ENCODE data around the gene KCNQ1. TPM values are rescaled to one million over a fixed set of nuclear protein-coding genes. Genes with fewer than 3 reads are reported as not detected.

The KCNQ1 gene
- polyA plus RNA-seq, 1 donor (not counting 4 experiments of a cell fraction or from before 2014, with no cell fraction given), result not detected

- Histone ChIP-seq H3K4me1 (ENCODE audit: control insufficient read depth, extremely low read depth, insufficient read depth, low read length) (no peaks in the 10 kb centered on the region), H3K9me1 (ENCODE audit: control insufficient read depth, extremely low read depth, insufficient read depth, low read length) (no peaks in the 10 kb centered on the region), H3K9ac (ENCODE audit: control insufficient read depth, extremely low read depth, insufficient read depth, low read length) (no peak overlapping the region), H3K9me3 (ENCODE audit: control insufficient read depth, low read depth, low read length) (peaks cover 2% of the 10 kb centered on the region), H3K27me3 (ENCODE audit: control insufficient read depth, extremely low read depth, insufficient read depth, low read length) (peaks cover 22% of the 10 kb centered on the region), H3K4me3 (ENCODE audit: control insufficient read depth in 2 of 3, extremely low read depth in 1 of 3, insufficient read depth in 2 of 3, low read depth in 1 of 3, low read length in 3 of 3) (no peak overlapping the region), H3K4me2 (ENCODE audit: control insufficient read depth, extremely low read depth, insufficient read depth, low read depth, low read length) (no peak overlapping the region), H3K27ac (ENCODE audit: control insufficient read depth, insufficient read depth, low read length) (no peak overlapping the region), H2AFZ (ENCODE audit: control insufficient read depth, low read length) (no peak overlapping the region), H4K20me1 (ENCODE audit: control insufficient read depth, extremely low read depth, insufficient read depth, low read length) (no peaks in the 10 kb centered on the region), H3K36me3 (ENCODE audit: control insufficient read depth in 2 of 2, extremely low read depth in 1 of 2, insufficient read depth in 2 of 2, low read length in 2 of 2) (no peaks in the 10 kb centered on the region), H3K79me2 (ENCODE audit: control insufficient read depth, insufficient read depth, low read length) (no peaks in the 10 kb centered on the region)
- FAIRE-seq, result no peak
- no peak for TF ChIP-seq CTCF (optimal IDR thresholded peaks at IDR 0.05 in 1 of 3, IDR thresholded peaks at IDR 0.05 in 1 of 3, conservative IDR thresholded peaks at IDR 0.05 in 1 of 3; ENCODE audit: extremely low read depth in 1 of 3, insufficient read depth in 2 of 3, low read length in 3 of 3)
- TF ChIP-seq EZH2 (IDR thresholded peaks at IDR 0.05; ENCODE audit: low read length), result no peak
- DNase-seq (ENCODE audit: low read depth, low spot score), result no peak
- dilution Hi-C loops (cut with MboI; ENCODE audit: extremely low pct_ligation_motif_present, low sequenced_read_pairs), result no loop called here
These were observed 389.1 kb downstream of the KCNQ1 start for GRCh38 chr11:2833716-2834502.

- H3K27me3 ChIP-seq (ENCODE audit: control insufficient read depth, extremely low read depth, insufficient read depth, low read length), result peaks cover 22% of the 10 kb centered on the region
- H4K20me1 ChIP-seq (ENCODE audit: control insufficient read depth, extremely low read depth, insufficient read depth, low read length), result no peaks in the 10 kb centered on the region
- dilution Hi-C loops (cut with MboI; ENCODE audit: extremely low pct_ligation_motif_present, low sequenced_read_pairs), result no loop called here
- H3K9me1 ChIP-seq (ENCODE audit: control insufficient read depth, extremely low read depth, insufficient read depth, low read length), result no peaks in the 10 kb centered on the region
- DNase-seq (ENCODE audit: low read depth, low spot score) (no peak), FAIRE-seq (no peak)
- no peaks in the 10 kb centered on the region for H3K4me1 ChIP-seq (ENCODE audit: control insufficient read depth, extremely low read depth, insufficient read depth, low read length)
- H3K4me3 ChIP-seq (ENCODE audit: control insufficient read depth in 2 of 3, extremely low read depth in 1 of 3, insufficient read depth in 2 of 3, low read depth in 1 of 3, low read length in 3 of 3), result no peak overlapping the region
- no peaks in the 10 kb centered on the region for H3K9me3 ChIP-seq (ENCODE audit: control insufficient read depth, low read depth, low read length)
- no peak overlapping the region for H3K27ac ChIP-seq (ENCODE audit: control insufficient read depth, insufficient read depth, low read length)
- no peaks in the 10 kb centered on the region for H3K79me2 ChIP-seq (ENCODE audit: control insufficient read depth, insufficient read depth, low read length)
- H3K4me2 ChIP-seq (ENCODE audit: control insufficient read depth, extremely low read depth, insufficient read depth, low read depth, low read length), result no peak overlapping the region
- H2AFZ ChIP-seq (ENCODE audit: control insufficient read depth, low read length), result no peak overlapping the region
- no peaks in the 10 kb centered on the region for H3K36me3 ChIP-seq (ENCODE audit: control insufficient read depth in 2 of 2, extremely low read depth in 1 of 2, insufficient read depth in 2 of 2, low read length in 2 of 2)
- no peak overlapping the region for H3K9ac ChIP-seq (ENCODE audit: control insufficient read depth, extremely low read depth, insufficient read depth, low read length)
- TF ChIP-seq CTCF (optimal IDR thresholded peaks at IDR 0.05 in 1 of 3, IDR thresholded peaks at IDR 0.05 in 1 of 3, conservative IDR thresholded peaks at IDR 0.05 in 1 of 3; ENCODE audit: extremely low read depth in 1 of 3, insufficient read depth in 2 of 3, low read length in 3 of 3), result no peak
- no peak for TF ChIP-seq EZH2 (IDR thresholded peaks at IDR 0.05; ENCODE audit: low read length)
These were observed 389.9 kb downstream of the KCNQ1 start for GRCh38 chr11:2834503-2835273.

Measured in keratinocyte (primary cell).